Measurements from ENCODE around the gene CPED1. TPM values are rescaled to one million over a fixed set of nuclear protein-coding genes. Genes with fewer than 3 reads are reported as not detected.

CPED1 gene
- total and polyA plus RNA-seq, 2 experiments from 2014 or later: 0.17 to 0.47 TPM

DNA sequence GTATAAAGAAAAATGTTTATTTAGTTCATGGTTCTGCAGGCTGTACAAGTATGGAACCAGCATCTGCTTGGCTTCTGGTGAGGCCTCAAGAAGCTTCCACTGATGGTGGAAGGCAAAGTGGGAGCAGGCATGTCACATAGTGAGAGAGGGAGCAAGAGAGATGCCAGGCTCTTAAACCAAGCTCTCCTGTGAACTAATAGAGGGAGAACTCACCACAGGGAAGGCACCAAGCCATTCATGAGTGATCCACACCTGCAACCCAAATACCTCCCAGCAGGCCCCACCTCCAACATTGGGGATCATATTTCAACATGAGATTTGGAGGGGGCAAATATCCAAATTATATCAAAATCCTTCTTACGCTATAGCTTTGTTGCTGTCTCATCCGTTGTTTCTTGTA is 113.1 kb downstream of the CPED1 start:
- no peak overlapping the region for H3K4me2 ChIP-seq
- peak overlapping the region; percentile 29; the same call in 1 of the 2 replicates for H3K27ac Mint-ChIP-seq
- H3K9me2 ChIP-seq (ENCODE audit: insufficient read depth): no peaks in the 10 kb centered on the region
- no peak overlapping the region for H3K4me3 Mint-ChIP-seq
- no peaks in the 10 kb centered on the region for H3K27me3 ChIP-seq (ENCODE audit: insufficient read depth)
- no peaks in the 10 kb centered on the region for H3K79me2 ChIP-seq (replicated peaks; ENCODE audit: insufficient read depth)
- H3K27me3 Mint-ChIP-seq (ENCODE audit: insufficient read depth, low read depth, poor library complexity): no peaks in the 10 kb centered on the region
- H3F3A ChIP-seq (replicated peaks; ENCODE audit: low read depth): no peaks in the 10 kb centered on the region
- peak; percentile 83 for ATAC-seq
- no peak overlapping the region for H3K4me3 ChIP-seq
- H4K20me1 ChIP-seq (replicated peaks; ENCODE audit: insufficient read depth): no peaks in the 10 kb centered on the region
- H3K9me3 Mint-ChIP-seq: no peaks in the 10 kb centered on the region; the same call in 2 of the 3 replicates
- H3K36me3 ChIP-seq (ENCODE audit: insufficient read depth): no peaks in the 10 kb centered on the region
- DNase-seq (ENCODE audit: low spot score): peak; percentile 53
- TF ChIP-seq, protein P1, sequence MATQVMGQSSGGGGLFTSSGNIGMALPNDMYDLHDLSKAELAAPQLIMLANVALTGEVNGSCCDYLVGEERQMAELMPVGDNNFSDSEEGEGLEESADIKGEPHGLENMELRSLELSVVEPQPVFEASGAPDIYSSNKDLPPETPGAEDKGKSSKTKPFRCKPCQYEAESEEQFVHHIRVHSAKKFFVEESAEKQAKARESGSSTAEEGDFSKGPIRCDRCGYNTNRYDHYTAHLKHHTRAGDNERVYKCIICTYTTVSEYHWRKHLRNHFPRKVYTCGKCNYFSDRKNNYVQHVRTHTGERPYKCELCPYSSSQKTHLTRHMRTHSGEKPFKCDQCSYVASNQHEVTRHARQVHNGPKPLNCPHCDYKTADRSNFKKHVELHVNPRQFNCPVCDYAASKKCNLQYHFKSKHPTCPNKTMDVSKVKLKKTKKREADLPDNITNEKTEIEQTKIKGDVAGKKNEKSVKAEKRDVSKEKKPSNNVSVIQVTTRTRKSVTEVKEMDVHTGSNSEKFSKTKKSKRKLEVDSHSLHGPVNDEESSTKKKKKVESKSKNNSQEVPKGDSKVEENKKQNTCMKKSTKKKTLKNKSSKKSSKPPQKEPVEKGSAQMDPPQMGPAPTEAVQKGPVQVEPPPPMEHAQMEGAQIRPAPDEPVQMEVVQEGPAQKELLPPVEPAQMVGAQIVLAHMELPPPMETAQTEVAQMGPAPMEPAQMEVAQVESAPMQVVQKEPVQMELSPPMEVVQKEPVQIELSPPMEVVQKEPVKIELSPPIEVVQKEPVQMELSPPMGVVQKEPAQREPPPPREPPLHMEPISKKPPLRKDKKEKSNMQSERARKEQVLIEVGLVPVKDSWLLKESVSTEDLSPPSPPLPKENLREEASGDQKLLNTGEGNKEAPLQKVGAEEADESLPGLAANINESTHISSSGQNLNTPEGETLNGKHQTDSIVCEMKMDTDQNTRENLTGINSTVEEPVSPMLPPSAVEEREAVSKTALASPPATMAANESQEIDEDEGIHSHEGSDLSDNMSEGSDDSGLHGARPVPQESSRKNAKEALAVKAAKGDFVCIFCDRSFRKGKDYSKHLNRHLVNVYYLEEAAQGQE (IDR thresholded peaks at IDR 0.05; ENCODE audit: unreplicated experiment): no peak
- TF ChIP-seq, protein P2, sequence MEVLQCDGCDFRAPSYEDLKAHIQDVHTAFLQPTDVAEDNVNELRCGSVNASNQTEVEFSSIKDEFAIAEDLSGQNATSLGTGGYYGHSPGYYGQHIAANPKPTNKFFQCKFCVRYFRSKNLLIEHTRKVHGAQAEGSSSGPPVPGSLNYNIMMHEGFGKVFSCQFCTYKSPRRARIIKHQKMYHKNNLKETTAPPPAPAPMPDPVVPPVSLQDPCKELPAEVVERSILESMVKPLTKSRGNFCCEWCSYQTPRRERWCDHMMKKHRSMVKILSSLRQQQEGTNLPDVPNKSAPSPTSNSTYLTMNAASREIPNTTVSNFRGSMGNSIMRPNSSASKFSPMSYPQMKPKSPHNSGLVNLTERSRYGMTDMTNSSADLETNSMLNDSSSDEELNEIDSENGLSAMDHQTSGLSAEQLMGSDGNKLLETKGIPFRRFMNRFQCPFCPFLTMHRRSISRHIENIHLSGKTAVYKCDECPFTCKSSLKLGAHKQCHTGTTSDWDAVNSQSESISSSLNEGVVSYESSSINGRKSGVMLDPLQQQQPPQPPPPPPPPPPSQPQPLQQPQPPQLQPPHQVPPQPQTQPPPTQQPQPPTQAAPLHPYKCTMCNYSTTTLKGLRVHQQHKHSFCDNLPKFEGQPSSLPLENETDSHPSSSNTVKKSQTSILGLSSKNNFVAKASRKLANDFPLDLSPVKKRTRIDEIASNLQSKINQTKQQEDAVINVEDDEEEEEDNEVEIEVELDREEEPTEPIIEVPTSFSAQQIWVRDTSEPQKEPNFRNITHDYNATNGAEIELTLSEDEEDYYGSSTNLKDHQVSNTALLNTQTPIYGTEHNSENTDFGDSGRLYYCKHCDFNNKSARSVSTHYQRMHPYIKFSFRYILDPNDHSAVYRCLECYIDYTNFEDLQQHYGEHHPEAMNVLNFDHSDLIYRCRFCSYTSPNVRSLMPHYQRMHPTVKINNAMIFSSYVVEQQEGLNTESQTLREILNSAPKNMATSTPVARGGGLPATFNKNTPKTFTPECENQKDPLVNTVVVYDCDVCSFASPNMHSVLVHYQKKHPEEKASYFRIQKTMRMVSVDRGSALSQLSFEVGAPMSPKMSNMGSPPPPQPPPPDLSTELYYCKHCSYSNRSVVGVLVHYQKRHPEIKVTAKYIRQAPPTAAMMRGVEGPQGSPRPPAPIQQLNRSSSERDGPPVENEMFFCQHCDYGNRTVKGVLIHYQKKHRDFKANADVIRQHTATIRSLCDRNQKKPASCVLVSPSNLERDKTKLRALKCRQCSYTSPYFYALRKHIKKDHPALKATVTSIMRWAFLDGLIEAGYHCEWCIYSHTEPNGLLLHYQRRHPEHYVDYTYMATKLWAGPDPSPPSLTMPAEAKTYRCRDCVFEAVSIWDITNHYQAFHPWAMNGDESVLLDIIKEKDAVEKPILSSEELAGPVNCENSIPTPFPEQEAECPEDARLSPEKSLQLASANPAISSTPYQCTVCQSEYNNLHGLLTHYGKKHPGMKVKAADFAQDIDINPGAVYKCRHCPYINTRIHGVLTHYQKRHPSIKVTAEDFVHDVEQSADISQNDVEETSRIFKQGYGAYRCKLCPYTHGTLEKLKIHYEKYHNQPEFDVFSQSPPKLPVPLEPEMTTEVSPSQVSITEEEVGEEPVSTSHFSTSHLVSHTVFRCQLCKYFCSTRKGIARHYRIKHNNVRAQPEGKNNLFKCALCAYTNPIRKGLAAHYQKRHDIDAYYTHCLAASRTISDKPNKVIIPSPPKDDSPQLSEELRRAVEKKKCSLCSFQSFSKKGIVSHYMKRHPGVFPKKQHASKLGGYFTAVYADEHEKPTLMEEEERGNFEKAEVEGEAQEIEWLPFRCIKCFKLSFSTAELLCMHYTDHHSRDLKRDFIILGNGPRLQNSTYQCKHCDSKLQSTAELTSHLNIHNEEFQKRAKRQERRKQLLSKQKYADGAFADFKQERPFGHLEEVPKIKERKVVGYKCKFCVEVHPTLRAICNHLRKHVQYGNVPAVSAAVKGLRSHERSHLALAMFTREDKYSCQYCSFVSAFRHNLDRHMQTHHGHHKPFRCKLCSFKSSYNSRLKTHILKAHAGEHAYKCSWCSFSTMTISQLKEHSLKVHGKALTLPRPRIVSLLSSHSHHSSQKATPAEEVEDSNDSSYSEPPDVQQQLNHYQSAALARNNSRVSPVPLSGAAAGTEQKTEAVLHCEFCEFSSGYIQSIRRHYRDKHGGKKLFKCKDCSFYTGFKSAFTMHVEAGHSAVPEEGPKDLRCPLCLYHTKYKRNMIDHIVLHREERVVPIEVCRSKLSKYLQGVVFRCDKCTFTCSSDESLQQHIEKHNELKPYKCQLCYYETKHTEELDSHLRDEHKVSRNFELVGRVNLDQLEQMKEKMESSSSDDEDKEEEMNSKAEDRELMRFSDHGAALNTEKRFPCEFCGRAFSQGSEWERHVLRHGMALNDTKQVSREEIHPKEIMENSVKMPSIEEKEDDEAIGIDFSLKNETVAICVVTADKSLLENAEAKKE (CRISPR knock-in tag; IDR thresholded peaks at IDR 0.05): peak; percentile 51; the same call in 1 of the 2 replicates
- no peak for TF ChIP-seq STAT1 (IDR thresholded peaks at IDR 0.05; ENCODE audit: unreplicated experiment)
- H3K4me1 Mint-ChIP-seq: peaks cover 26% of the 10 kb centered on the region
- H3K27ac ChIP-seq (ENCODE audit: low read depth): no peak overlapping the region
- H2AFZ ChIP-seq: no peak overlapping the region
- no peaks in the 10 kb centered on the region; the same call in 2 of the 3 replicates for H3K36me3 Mint-ChIP-seq (ENCODE audit: low read depth)
- H3K4me1 ChIP-seq (ENCODE audit: insufficient read depth): peaks cover 19% of the 10 kb centered on the region

Measured in GM23338 (cell line).